ENCODE measurements around the gene TDRD10. TPM values are rescaled to one million over a fixed set of nuclear protein-coding genes. Genes with fewer than 3 reads are reported as not detected.

TDRD10 gene
- total RNA-seq, 1 donor from 2014 or later, result not detected

DNA sequence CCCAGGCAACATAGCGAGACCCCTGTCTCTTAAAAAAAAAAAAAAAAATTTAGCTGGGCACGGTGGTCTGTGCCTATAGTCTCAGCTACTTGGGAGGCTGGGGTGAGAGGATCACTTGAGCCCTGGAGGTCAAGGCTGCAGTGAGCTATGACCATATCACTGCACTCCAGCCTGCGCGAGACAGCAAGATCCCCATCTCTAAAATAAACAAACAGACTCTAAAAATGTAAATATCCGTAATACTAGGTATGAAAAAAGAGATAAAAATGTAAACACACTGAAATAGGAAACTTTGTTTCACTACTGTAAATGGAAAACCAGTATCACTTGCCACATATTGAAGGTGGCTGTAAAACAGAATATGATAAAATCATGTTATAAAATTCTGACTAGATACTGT, 88.7 kb downstream of the TDRD10 start:
- no peak overlapping the region for H3K27ac Mint-ChIP-seq (ENCODE audit: unreplicated experiment)
- H3K9me3 Mint-ChIP-seq (ENCODE audit: unreplicated experiment), result no peaks in the 10 kb centered on the region
- H3K4me3 Mint-ChIP-seq (ENCODE audit: unreplicated experiment), result no peak overlapping the region
- H3K4me1 Mint-ChIP-seq (ENCODE audit: unreplicated experiment), result no peaks in the 10 kb centered on the region
- TF ChIP-seq, protein P1, sequence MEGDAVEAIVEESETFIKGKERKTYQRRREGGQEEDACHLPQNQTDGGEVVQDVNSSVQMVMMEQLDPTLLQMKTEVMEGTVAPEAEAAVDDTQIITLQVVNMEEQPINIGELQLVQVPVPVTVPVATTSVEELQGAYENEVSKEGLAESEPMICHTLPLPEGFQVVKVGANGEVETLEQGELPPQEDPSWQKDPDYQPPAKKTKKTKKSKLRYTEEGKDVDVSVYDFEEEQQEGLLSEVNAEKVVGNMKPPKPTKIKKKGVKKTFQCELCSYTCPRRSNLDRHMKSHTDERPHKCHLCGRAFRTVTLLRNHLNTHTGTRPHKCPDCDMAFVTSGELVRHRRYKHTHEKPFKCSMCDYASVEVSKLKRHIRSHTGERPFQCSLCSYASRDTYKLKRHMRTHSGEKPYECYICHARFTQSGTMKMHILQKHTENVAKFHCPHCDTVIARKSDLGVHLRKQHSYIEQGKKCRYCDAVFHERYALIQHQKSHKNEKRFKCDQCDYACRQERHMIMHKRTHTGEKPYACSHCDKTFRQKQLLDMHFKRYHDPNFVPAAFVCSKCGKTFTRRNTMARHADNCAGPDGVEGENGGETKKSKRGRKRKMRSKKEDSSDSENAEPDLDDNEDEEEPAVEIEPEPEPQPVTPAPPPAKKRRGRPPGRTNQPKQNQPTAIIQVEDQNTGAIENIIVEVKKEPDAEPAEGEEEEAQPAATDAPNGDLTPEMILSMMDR (IDR thresholded peaks at IDR 0.05), result no peak
- no peak for DNase-seq (ENCODE audit: extremely low spot score, unreplicated experiment)
- H3K27me3 Mint-ChIP-seq (ENCODE audit: unreplicated experiment), result no peaks in the 10 kb centered on the region
- peaks cover 72% of the 10 kb centered on the region for H3K36me3 Mint-ChIP-seq (ENCODE audit: unreplicated experiment)

DNA sequence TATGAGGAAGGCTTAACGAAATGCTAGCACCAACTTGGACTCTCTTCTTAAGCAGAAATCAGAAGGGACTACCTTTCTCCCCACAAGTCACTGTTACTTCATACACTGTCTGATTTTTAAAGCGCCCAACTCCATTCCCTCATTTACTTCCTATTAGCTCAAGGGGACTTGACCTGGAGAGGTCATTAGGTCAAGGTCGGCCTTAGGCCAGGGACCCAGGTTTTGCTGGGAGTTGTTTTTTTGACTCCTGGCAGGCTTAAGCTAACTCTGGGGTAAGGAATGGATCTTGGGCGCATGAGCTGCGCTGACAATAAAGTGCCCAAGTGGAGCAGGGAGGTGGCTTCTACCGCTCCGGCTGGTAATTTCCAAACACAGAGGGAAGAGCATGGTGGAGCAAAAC, 89.2 kb downstream of the TDRD10 start:
- DNase-seq (ENCODE audit: extremely low spot score, unreplicated experiment), result no peak
- Mint-ChIP-seq H3K27me3 (ENCODE audit: unreplicated experiment) (no peaks in the 10 kb centered on the region), H3K36me3 (ENCODE audit: unreplicated experiment) (peaks cover 69% of the 10 kb centered on the region), H3K4me3 (ENCODE audit: unreplicated experiment) (no peak overlapping the region), H3K9me3 (ENCODE audit: unreplicated experiment) (no peaks in the 10 kb centered on the region), H3K27ac (ENCODE audit: unreplicated experiment) (no peak overlapping the region), H3K4me1 (ENCODE audit: unreplicated experiment) (no peaks in the 10 kb centered on the region)
- TF ChIP-seq, protein P1 (IDR thresholded peaks at IDR 0.05), result no peak

DNA sequence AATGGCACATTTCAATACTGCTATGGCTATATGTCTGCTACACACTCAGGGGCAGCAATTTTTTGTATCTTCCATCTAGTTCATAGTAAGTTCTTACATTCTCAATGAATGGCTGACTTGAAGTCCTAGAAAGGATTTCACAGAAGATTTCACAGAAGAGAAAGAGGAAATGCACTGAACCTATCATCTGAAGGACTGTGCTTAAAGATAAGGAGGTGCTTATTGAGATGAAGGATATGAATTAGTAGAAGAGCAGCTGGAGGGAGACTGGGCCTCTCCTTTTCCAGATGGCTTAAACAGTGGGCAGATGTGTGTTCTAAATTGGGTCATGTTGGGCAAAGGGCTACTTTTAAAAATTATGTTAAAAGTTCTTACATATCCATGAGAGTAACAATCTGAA, 91.4 kb downstream of the TDRD10 start:
- DNase-seq (ENCODE audit: extremely low spot score, unreplicated experiment), result no peak
- Mint-ChIP-seq H3K27ac (ENCODE audit: unreplicated experiment) (no peak overlapping the region), H3K27me3 (ENCODE audit: unreplicated experiment) (no peaks in the 10 kb centered on the region), H3K9me3 (ENCODE audit: unreplicated experiment) (no peaks in the 10 kb centered on the region), H3K4me1 (ENCODE audit: unreplicated experiment) (no peaks in the 10 kb centered on the region), H3K36me3 (ENCODE audit: unreplicated experiment) (peaks cover 60% of the 10 kb centered on the region), H3K4me3 (ENCODE audit: unreplicated experiment) (no peak overlapping the region)
- TF ChIP-seq, protein P1 (IDR thresholded peaks at IDR 0.05), result no peak

DNA sequence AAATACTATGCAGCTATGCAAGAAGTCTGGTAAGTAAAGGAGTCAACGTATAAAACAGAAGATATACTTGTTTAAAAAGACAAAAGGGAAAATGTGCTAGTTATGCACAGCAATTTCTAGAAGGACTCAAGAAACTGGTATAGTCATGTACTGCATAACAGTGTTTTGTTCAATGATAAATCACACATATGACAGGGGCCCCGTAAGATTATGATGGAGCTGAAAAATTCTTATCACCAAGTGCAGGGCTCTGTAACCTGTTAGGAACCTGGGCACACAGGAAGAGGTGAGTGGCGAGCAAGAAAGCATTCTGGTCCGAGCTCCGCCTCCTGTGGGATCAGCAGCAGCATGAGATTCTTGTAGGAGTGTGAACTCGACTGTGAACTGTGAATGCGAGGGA, 92.8 kb downstream of the TDRD10 start:
- H3K27ac Mint-ChIP-seq (ENCODE audit: unreplicated experiment), result no peak overlapping the region
- no peak for DNase-seq (ENCODE audit: extremely low spot score, unreplicated experiment)

DNA sequence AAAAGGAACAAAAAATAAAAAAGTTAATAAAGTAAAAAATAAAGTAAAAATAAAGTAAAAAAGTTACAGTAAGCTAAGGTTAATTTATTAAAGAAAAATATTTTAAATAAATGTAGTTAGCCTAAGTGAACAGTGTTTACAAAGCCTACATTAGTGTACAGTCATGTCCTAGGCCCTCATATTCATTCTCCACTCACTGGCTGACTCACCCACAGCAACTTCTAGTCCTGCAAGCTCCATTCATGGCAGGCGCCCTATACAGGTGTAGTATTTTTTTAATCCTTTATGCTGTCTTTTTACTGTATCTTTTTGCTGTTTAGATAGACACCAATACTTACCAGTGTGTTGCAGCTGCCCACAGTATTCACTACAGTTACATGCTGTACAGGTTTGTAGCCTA, 93.6 kb downstream of the TDRD10 start:
- DNase-seq (ENCODE audit: extremely low spot score, unreplicated experiment), result no peak
- peaks cover 54% of the 10 kb centered on the region for H3K36me3 Mint-ChIP-seq (ENCODE audit: unreplicated experiment)
- H3K4me1 Mint-ChIP-seq (ENCODE audit: unreplicated experiment), result peaks cover 5% of the 10 kb centered on the region
- no peaks in the 10 kb centered on the region for H3K9me3 Mint-ChIP-seq (ENCODE audit: unreplicated experiment)
- TF ChIP-seq, protein P1 (IDR thresholded peaks at IDR 0.05), result no peak
- no peaks in the 10 kb centered on the region for H3K27me3 Mint-ChIP-seq (ENCODE audit: unreplicated experiment)
- no peak overlapping the region for H3K27ac Mint-ChIP-seq (ENCODE audit: unreplicated experiment)
- H3K4me3 Mint-ChIP-seq (ENCODE audit: unreplicated experiment), result no peak overlapping the region

More for the DNA sequence above, 92.8 kb downstream of the TDRD10 start:
- Mint-ChIP-seq H3K4me3 (ENCODE audit: unreplicated experiment) (no peak overlapping the region), H3K9me3 (ENCODE audit: unreplicated experiment) (no peaks in the 10 kb centered on the region), H3K27me3 (ENCODE audit: unreplicated experiment) (no peaks in the 10 kb centered on the region), H3K4me1 (ENCODE audit: unreplicated experiment) (peaks cover 4% of the 10 kb centered on the region), H3K36me3 (ENCODE audit: unreplicated experiment) (peaks cover 53% of the 10 kb centered on the region)
- TF ChIP-seq, protein P1 (IDR thresholded peaks at IDR 0.05), result no peak

Other genes starting within 250 kb of the TDRD10 start
- 93.7 and 99.9 TPM in 2 replicates for gene HAX1, start 229.6 kb upstream of the TDRD10 start, total RNA-seq
- gene AQP10, start 181.1 kb upstream of the TDRD10 start, total RNA-seq, result not detected in 2 replicates
- gene ATP8B2, start 176.7 kb upstream of the TDRD10 start, total RNA-seq, result 94.4 and 98.5 TPM in 2 replicates
- 10.4 and 12.4 TPM in 2 replicates for gene IL6R, start 96.9 kb upstream of the TDRD10 start, total RNA-seq
- gene SHE, start 193 bp downstream of the TDRD10 start, total RNA-seq, result not detected in 2 replicates
- 77.3 and 82.1 TPM in 2 replicates for gene UBE2Q1, start 56.4 kb downstream of the TDRD10 start, total RNA-seq
- 0.10 and 0.27 TPM in 2 replicates for gene CHRNB2, start 65.6 kb downstream of the TDRD10 start, total RNA-seq
- 186 and 188 TPM in 2 replicates for gene ADAR, start 106.0 kb downstream of the TDRD10 start, total RNA-seq

All from osteocyte (in vitro differentiated cells).